HG03521 (cell line): Measurements from ENCODE around the gene KLHL25.
"Not testable (repeated sequence)": the region's sequence is repeated elsewhere in the genome, so short reads cannot be mapped to it uniquely, and the experiment has no call there.

Source experiments
- ATAC-seq: cut with Tn5 transposase; IDR thresholded peaks from one replicate; pipeline ENCODE4 v1.9.1; 2021; ENCODE audit warnings: mild to moderate bottlenecking, moderate library complexity; ENCODE audit not compliant: unreplicated experiment

KLHL25 gene

DNA sequence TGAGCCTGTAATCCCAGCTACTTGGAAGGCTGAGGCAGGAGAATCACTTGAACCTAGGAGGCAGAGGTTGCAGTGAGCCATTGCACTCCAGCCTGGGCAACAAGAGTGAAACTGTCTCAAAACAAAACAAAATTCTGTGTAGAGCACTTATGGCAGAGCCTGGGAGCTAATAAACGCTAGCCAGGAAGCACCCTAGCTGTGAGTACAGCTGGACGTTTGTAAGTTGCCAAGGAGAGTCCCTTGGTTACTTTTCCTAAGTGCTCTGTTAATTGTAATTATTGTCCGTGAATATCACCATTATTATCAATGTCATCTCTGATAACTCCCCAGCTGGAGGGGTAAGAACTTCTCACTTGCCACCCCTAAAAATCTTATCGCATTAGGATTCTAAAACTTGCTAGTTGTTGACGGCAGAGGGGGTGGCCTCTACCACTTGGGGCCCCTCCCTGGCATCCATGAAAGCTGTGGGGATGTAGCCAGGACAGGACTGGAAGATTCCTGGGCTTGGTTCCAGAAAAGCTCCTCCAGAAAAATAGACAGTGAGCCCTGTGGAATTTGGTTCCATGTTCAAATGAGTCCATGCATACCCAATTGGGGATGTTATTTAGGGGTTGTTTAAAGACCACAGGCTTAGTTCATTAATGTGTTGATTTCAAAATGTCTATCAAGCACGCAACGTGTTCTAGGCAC, 9.9 kb upstream of the KLHL25 start:
- no peak for ATAC-seq

- ATAC-seq = not testable (repeated sequence)
Observed at GRCh38 chr15:85802617-85803016, 7.9 kb upstream of the KLHL25 start.

GRCh38 chr15:85800478-85801123, 5.9 kb upstream of the KLHL25 start:
- ATAC-seq = no peak

- not testable (repeated sequence) for ATAC-seq
Observed at GRCh38 chr15:85796371-85796770, 1.6 kb upstream of the KLHL25 start.

DNA sequence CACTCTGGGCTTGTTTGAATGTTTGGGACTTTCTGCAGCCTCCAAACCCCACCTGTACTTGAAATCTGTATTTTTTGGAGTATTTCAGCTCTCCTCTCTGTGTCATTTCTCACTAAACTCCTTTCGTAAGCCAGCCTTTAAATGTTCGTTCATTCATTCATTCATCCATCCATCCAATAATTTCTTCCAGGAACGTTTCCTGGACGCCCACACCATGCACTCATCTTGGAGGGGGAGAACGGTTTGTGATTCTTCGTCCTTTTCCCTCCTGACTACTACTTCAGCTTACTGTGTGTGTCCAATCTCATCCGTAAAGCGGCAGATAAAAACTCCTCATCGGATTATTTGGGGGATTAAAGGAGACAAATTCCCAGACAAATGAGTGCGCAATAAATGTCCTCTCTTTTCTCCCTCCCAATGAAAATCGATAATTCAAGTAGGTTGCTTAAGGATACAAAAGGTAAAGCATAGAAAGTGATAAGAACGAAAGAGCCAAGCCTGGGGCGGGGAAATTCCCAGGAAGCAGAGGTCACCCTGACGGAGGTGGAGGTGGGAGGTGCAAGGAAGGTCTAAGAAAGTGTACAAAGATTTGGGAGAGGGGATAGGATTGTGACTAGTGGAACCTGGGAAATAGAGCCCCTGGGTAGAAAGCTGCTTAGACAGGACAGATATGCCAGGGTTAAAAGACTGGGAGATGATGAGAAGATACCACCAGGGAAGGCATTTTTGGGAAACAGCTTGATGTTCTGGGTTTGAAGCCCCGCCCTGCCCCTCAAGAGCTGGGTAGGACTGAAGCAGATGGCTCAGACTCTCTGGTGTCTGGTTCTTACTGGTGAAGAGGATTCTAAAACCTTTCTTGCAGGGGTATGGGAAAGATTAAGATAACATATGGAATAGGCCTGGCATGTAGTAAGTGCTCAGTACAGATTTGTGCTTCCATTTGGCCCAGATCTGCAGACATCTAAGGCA, 896 bp upstream of the KLHL25 start:
- ATAC-seq = no peak

DNA sequence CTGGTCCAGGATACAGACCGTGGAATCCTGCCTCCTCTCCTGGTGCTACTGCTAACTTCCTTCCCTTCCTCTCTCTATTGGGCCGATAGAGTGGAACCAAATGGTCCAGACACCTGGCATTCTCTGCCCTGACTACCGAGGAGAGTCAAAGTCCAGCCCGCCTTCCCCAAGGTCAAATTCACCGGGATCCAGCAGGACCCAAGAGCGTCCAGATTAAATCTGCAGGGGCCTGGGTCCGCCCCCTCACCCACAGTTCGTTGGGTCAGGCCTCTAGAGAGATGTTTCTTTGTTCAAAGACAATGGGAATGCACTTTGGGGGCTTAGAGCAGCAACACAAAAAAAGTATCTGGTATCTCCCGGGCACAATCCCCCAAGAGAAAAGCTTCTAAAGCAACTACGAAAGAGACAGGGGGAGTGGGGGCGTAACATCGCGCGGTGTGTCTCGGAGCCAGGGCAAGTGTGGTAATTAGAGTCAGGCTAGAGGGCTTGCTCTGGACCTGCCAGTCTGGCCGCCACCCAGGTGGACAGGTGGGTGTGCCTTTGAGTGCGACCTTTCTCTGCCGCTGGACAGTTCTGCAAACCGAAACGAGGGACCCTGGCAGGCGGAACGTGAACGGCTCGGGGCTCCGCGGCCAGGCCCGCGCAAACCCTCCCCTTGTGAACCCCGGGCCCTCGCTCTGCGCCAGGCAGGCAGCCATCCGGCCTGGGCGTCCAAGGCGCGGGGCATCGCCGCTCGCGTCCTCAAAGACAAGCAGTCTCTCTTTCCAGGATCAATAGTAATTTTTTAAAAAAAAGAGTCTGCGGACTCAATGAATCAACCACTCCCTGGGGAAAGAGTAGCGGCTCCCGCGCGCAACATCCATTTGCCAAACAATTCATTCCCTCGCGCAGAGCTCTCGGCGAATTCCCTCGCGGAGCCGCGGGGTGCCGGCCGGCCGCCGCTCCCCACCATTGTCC, 806 bp downstream of the KLHL25 start:
- ATAC-seq = peak; percentile 44

DNA sequence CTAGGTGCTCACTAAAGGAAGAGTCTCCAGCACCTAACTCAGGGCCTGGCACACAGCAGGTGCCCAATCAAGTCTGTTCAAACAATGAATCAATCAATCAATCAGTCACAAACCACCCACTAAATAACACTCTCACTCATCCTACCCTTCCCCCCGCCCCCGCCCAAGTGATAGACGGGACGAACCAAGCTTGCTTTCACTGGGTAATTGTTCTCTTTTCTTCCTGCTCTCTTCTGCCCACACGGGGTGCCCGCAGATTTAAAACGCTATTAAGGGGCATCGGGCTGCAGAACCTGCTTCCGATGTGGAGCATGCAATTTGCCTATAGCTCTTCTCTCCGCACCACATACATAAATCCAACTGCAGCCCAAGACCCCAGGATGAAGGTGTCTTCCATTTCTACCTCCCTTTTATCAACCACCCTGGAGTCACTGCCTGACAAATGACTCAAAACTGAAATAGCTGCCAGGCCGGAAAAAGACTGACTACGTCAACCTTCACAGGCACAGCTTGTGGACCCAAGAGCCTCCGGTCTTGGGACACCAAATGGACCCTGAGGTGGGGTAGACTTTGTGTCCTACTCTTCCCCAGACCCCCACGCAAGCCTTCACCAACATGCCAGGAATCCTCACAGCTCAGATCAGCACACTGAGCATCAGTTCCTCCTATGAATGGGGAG, 1.7 kb downstream of the KLHL25 start:
- ATAC-seq = no peak

- ATAC-seq = no peak
Observed at GRCh38 chr15:85792102-85792731, 2.5 kb downstream of the KLHL25 start.

- no peak for ATAC-seq
Observed at GRCh38 chr15:85789496-85789875, 5.2 kb downstream of the KLHL25 start.

DNA sequence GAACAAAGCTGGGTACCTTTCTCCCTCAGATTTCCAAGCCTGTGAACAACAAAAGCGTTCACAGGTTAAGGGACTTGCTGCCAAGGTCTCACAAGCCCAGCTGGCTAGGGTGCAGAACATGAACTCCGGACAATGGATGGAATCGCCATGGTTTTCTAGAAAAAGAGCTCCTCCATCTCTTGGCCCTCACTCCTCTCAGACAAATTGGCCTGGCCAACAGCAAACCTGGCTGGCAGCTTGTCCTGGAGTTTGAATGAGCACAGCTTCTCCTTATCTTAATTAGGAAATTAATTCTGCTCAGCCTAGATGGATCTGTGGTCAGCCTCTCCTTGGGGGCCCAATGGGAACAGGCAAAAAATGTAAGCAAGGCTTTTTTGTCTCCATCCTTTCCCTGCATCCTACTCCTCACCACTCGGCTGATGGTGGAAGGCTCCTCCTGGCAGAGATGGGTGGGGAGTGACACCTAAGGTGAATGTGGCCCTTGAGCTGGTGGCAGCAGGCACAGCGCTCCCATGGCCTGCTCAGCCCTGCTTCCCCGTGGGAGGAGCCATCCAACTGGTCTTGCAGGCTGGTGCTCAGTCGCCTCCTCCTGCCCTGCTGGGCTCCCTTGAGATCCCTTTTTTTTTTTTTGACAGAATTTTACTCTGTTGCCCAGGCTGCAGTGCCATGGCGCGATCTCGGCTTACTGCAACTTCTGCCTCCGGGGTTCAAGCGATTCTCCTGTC, 5.8 kb downstream of the KLHL25 start:
- no peak for ATAC-seq

DNA sequence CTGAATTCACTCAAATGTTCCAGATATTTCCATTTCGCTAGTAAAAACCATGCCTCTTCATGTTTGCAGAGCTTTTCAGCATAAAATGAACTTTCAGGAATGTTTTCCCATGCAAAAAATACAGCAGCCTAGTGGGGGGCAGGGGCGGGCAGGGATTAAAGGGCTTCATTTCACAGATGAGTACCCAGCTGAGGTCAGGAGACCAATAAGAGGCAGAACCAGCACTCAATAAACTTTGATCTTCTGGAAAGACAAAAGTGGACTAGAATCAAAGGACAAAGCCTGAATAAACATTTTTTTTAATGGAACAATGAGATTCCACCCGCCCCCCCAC, 8.0 kb downstream of the KLHL25 start:
- no peak for ATAC-seq

DNA sequence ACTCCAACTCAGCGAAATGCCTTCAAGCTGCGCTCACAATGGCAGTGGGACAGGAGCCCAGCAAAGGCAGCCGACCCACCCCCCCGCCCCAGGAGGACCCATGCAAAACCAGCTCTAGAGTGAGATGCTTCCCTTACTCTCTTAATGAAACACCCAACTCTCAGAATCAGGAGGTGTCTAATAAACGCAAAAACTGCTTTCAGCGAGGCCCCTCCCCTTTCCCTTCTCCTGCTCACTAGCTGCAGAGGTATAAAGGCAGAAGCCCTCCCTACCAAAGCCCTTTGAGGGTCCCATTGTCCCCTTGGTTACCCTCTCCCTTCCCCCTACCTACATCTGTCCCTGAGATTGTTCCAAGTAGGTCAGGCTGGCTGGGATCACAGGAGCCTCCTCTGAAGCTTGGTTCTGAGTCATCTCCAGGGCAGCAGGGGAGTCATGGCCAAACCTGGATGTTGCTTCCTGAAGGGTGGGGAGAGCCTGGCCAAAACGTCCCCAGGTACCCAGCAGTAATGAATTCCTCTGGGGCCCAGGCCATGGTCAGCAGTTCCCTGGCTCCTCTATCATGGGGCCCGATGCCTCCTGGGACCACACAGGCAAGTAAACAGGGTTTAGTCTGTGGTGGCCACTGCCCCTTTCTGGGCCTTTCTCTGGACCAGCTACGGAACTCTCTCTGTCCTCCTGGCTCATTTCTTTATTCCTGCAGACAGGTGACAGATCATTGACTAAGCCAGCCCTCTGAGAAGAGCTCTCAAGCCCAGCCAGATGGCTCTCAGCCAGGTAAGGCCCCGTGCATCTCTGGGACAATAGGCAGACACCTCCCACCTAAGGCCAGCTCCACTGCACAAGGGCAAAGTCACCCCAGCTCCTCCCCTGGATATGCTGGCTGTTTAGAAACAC, 8.6 kb downstream of the KLHL25 start:
- no peak for ATAC-seq

- no peak for ATAC-seq
Observed at GRCh38 chr15:85782064-85782463, 12.7 kb downstream of the KLHL25 start.

DNA sequence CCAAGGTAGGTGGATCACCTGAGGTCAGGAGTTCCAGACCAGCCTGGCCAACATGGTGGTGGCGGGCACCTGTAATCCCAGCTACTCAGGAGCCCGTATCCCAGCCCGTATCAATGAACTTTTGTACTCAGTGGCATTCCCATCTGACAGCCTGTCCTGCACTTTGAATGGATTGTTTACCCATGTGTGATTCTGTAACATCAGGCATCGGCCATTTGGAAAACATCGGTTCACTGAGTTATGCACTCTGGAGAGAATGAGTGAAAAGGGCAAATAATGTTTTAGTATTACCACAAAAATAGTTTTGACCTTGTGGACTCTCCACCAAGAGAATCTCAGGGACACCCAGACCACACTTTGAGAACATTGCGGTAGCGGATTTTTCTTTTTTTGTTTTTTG, 13.6 kb downstream of the KLHL25 start:
- ATAC-seq = no peak

DNA sequence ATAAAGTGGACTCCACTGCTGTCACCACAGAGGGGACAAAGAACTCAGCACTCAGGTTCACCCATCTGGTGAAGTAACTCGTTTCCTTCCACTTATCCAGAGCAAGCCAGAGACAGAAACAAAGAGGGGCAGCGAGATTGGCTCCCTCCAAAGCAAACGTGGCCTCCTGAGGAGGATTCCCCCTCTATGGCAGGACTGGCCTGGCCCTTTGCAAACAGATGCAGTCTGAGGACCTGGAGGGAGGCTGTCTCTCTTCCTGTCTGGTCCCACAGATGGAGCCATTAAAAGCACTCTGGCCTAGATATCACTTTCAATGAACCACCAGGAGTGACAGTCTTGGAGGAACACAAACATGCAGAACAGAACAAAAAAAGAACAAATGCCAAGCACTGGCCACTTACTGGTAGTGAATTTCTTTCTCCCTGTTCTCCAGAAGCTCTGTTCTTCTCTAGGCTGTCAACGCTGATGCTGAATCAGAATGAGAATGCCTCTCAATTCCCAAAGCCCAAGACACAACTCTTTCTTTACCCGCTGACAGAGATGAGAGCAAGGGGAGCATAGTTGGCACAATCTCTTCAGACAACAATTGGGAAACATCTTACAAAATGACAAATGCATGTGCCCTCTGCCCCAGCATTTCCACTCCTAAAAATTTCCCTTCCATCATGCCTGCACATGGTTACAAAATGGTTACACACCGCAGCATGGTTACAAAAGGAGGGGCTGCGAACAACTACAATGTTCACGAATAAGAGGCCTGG, 14.3 kb downstream of the KLHL25 start:
- no peak for ATAC-seq

GRCh38 chr15:85779249-85779648, 15.5 kb downstream of the KLHL25 start:
- no peak for ATAC-seq

DNA sequence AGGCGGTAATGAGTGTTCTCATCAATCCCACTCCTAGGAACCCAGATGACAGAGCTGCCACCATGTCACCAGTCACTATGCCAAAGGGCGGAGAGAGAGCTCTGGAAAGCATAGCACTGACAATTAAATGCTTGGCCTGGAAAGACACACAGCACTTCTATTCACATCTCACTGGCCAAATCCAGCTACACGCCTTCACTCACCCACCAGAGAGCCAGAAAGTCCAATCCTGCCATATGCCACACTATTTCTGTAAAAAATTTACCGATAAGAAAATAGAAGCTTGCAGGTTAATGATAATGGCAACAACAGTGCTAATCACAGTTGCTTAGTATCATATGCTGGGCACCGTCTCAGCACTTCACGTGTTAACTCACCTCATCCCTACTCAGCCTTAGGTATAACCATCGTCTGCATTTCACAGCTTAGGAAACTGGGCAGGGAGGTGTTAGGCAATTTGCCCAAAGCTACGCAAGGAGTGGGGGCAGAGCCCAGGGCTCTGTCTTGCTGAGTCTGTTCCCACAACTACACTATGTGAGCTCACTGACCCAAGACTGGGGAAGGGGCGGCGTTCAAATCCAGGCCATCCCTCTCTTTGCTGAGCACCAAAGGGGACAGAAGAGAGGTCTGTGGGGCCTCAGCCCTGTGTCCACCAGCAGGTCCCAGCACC, 16.5 kb downstream of the KLHL25 start:
- no peak for ATAC-seq
